SKM-1 (cell line): Measurements from ENCODE around the gene PRDX3.

Experiments
- DNase-seq: peaks from one replicate; lab custom pipeline; 2025; ENCODE audit not compliant: unreplicated experiment; lab: John Stamatoyannopoulos, UW

Gene PRDX3

GRCh38 chr10:119131512-119132240 is 46.9 kb downstream of the PRDX3 start:
- DNase-seq, result peak; percentile 87

- no peak for DNase-seq
Observed at GRCh38 chr10:119129721-119130120, 48.9 kb downstream of the PRDX3 start.

DNA sequence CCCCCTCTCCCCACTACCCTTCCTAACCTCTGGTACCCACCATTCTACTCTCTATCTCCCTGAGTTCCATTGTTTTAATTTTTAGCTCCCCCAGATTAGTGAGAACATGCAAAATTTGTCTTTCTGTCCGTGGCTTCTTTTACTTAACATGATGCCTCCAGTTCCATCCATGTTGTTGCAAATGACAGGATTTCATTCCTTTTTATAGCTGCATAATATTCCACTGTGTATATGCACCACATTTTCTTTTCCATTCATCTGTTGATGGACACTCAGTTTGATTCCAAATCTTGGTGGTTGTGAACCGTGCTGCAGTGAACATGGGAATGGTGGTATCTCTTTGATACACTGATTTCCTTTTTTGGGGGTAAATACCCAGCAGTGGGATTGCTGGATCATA is 52.7 kb downstream of the PRDX3 start:
- DNase-seq, result no peak

DNA sequence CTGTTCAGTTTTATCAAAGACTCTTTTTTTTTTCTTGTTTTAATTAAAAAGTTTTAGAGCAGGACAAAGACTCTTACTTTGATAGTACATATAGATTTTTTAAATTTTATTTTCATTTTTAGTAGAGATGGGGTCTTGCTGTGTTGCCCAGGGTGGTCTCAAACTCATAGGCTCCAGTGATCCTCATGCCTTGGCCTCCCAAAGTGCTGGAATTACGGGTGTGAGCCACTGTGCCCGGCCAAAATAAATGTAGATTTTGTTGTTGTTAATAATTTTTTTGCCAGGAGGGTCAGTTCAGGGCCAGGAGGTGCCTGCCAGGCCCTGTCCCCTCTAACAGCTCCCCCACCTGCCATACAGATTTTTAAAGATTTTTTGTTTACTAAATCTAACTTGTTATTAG is 57.7 kb downstream of the PRDX3 start:
- DNase-seq, result no peak

- peak; percentile 20 for DNase-seq
Observed at GRCh38 chr10:119120413-119120867, 58.2 kb downstream of the PRDX3 start.

DNA sequence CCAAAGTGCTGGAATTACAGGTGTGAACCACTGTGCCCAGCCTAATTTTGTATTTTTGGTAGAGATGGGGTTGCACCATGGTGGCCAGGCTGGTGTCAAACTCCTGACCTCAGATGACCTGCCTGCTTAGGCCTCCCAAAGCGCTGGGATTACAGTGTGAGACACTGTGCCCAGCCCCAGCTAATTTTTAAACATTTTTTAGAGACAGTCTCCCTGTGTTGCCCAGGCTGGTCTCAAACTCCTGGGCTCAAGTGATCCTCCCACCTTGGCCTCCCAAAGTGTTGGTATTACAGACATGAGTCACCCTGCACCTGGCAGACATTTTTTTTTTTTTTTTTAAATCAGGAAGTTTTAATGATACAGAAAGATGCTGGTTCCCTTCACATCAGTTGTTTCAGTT is 59.2 kb downstream of the PRDX3 start:
- DNase-seq, result no peak

DNA sequence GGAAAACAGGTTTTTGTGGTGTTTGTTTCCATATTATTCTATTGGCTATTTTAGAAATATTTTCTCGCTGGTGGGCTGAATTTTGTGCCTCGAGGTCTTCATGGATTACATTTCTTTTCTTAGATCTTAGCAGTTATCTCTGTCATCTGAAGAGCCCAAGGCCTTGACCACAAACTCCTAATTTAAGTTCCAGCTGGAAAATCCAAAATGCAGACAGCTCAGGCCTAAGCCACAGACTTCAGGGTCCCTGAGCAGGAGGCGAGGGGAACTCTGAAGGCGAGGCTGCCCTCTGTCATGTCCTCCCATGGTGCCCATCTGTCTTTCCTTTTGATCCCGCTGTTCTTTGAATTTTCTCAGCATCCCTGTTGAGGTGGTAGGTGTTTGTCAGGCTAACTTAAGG is 60.4 kb downstream of the PRDX3 start:
- no peak for DNase-seq
